Measurements from ENCODE around the gene IFTAP.
"Not testable (repeated sequence)": the region's sequence is repeated elsewhere in the genome, so short reads cannot be mapped to it uniquely, and the experiment has no call there.

Gene IFTAP

GRCh38 chr11:36635066-36635862 is 41.0 kb downstream of the IFTAP start:
- no peak for DNase-seq (ENCODE audit: extremely low read depth in 1 of 2, low read depth in 1 of 2)

- no peak for DNase-seq (ENCODE audit: extremely low read depth in 1 of 2, low read depth in 1 of 2)
These were observed 44.3 kb downstream of the IFTAP start for GRCh38 chr11:36638556-36638955.

- DNase-seq (ENCODE audit: extremely low read depth in 1 of 2, low read depth in 1 of 2) = no peak
These were observed 63.4 kb downstream of the IFTAP start for GRCh38 chr11:36657610-36658267.

GRCh38 chr11:36661359-36661758 is 67.1 kb downstream of the IFTAP start:
- DNase-seq (ENCODE audit: extremely low read depth in 1 of 2, low read depth in 1 of 2) = not testable (repeated sequence)

GRCh38 chr11:36672815-36673450 is 78.6 kb downstream of the IFTAP start:
- DNase-seq (ENCODE audit: extremely low read depth in 1 of 2, low read depth in 1 of 2) = no peak

GRCh38 chr11:36679547-36679946 is 85.2 kb downstream of the IFTAP start:
- not testable (repeated sequence) for DNase-seq (ENCODE audit: extremely low read depth in 1 of 2, low read depth in 1 of 2)

- DNase-seq (ENCODE audit: extremely low read depth in 1 of 2, low read depth in 1 of 2) = no peak
These were observed 89.5 kb downstream of the IFTAP start for GRCh38 chr11:36683818-36684217.

GRCh38 chr11:36684840-36685801 is 90.8 kb downstream of the IFTAP start:
- DNase-seq (ENCODE audit: extremely low read depth in 1 of 2, low read depth in 1 of 2) = no peak

- no peak for DNase-seq (ENCODE audit: extremely low read depth in 1 of 2, low read depth in 1 of 2)
These were observed 93.8 kb downstream of the IFTAP start for GRCh38 chr11:36688132-36688531.

- no peak for DNase-seq (ENCODE audit: extremely low read depth in 1 of 2, low read depth in 1 of 2)
These were observed 94.4 kb downstream of the IFTAP start for GRCh38 chr11:36688571-36689291.

GRCh38 chr11:36689442-36689841 is 95.1 kb downstream of the IFTAP start:
- no peak for DNase-seq (ENCODE audit: extremely low read depth in 1 of 2, low read depth in 1 of 2)

- DNase-seq (ENCODE audit: extremely low read depth in 1 of 2, low read depth in 1 of 2) = no peak
These were observed 98.4 kb downstream of the IFTAP start for GRCh38 chr11:36692704-36693103.

- DNase-seq (ENCODE audit: extremely low read depth in 1 of 2, low read depth in 1 of 2) = no peak
These were observed 99.0 kb downstream of the IFTAP start for GRCh38 chr11:36693139-36693843.

GRCh38 chr11:36695111-36695510 is 100.8 kb downstream of the IFTAP start:
- DNase-seq (ENCODE audit: extremely low read depth in 1 of 2, low read depth in 1 of 2) = no peak

- no peak for DNase-seq (ENCODE audit: extremely low read depth in 1 of 2, low read depth in 1 of 2)
These were observed 101.3 kb downstream of the IFTAP start for GRCh38 chr11:36695571-36695970.

GRCh38 chr11:36696550-36696949 is 102.2 kb downstream of the IFTAP start:
- no peak for DNase-seq (ENCODE audit: extremely low read depth in 1 of 2, low read depth in 1 of 2)

GRCh38 chr11:36699271-36699670 is 105.0 kb downstream of the IFTAP start:
- no peak for DNase-seq (ENCODE audit: extremely low read depth in 1 of 2, low read depth in 1 of 2)

- no peak for DNase-seq (ENCODE audit: extremely low read depth in 1 of 2, low read depth in 1 of 2)
These were observed 105.9 kb downstream of the IFTAP start for GRCh38 chr11:36700246-36700645.

GRCh38 chr11:36702330-36703054 is 108.2 kb downstream of the IFTAP start:
- DNase-seq (ENCODE audit: extremely low read depth in 1 of 2, low read depth in 1 of 2) = no peak
